WERI-Rb-1 (cell line): ENCODE results near the gene LYPD5.

ENCODE experiments used
- DNase-seq: peaks from one replicate; pipeline ENCODE4 v3.0.0-alpha.2; 2020
- H3K27ac ChIP-seq: fragments of 250-450 bp; sonication (Bioruptor Pico); 2 replicates; pipeline ENCODE4 v1.5.1; 2020; ENCODE audit warnings: mild to moderate bottlenecking, moderate library complexity
- H3K27me3 ChIP-seq: fragments of 250-450 bp; sonication (Bioruptor Pico); 2 replicates; pipeline ENCODE4 v1.5.1; 2021; ENCODE audit warnings: mild to moderate bottlenecking, low read depth, moderate library complexity; ENCODE audit not compliant: insufficient read depth, severe bottlenecking
- H3K36me3 ChIP-seq: fragments of 250-450 bp; sonication (Bioruptor Pico); 2 replicates; pipeline ENCODE4 v1.5.1; 2020; ENCODE audit warnings: mild to moderate bottlenecking, moderate library complexity
- H3K4me3 ChIP-seq: 2 replicates; pipeline ENCODE4 v1.5.1; 2011; ENCODE audit warnings: low read depth, mild to moderate bottlenecking, control low read depth, low read length
- H3K9me3 ChIP-seq: fragments of 250-450 bp; sonication (Bioruptor Pico); 2 replicates; pipeline ENCODE4 v1.5.1; 2021; ENCODE audit warnings: mild to moderate bottlenecking, moderate library complexity; ENCODE audit not compliant: severe bottlenecking
- TF ChIP-seq, protein P1 (sequence below): IDR thresholded peaks from 2 replicates; pipeline ENCODE4 v1.5.1; 2011; ENCODE audit warnings: low read depth, mild to moderate bottlenecking, control low read depth, inconsistent platforms, low read length

LYPD5 gene

DNA sequence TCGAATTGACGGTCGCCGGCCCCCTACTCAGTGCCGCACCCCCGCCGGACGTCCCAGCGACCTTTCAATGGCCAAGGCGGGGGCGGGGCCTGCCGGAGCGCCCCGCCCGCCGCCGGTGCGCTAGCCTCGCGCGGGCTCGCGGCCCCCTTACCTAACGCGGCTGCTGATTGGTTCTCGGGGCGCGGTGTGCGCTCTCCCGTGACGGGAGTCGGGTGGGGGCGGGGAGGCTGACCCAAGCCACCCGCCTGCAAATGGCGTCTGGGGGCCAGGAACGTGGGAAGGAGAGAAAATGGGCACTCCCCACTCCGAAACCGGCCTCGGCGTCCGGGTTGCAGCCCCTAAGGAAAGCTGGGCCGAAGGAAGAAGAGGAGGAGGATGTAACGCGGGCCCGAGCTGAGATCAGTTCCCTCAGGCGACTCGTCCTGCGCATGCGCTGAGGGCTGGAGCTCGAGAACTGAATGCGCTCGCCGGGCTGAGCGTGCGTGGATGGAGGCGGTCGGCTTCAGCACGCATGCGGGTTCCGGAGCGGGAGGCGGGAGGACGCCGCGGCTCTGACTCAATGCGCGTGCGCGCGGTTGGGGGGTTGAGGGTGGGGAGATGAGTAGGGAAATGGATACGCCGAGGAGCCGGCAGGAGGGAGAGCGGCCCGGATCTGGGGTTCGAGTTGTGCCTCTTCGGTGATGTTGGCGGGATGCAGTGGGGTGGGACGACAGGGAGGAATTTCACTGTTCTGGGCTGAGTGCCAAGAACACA, 47.6 kb downstream of the LYPD5 start, which contains the start of gene SMG9:
TSS of gene SMG9 (minus strand) at position 460 of the 753 bp plus-strand sequence. CDS start 4,221 bp downstream, outside the sequence.
- Histone ChIP-seq H3K27me3 (no peaks in the 10 kb centered on the region), H3K36me3 (peaks cover 31% of the 10 kb centered on the region), H3K27ac (peak within 1 kb of the TSS; percentile 99), H3K9me3 (no peaks in the 10 kb centered on the region), H3K4me3 (peak within 1 kb of the TSS; percentile 95)
- TF ChIP-seq, protein P1, sequence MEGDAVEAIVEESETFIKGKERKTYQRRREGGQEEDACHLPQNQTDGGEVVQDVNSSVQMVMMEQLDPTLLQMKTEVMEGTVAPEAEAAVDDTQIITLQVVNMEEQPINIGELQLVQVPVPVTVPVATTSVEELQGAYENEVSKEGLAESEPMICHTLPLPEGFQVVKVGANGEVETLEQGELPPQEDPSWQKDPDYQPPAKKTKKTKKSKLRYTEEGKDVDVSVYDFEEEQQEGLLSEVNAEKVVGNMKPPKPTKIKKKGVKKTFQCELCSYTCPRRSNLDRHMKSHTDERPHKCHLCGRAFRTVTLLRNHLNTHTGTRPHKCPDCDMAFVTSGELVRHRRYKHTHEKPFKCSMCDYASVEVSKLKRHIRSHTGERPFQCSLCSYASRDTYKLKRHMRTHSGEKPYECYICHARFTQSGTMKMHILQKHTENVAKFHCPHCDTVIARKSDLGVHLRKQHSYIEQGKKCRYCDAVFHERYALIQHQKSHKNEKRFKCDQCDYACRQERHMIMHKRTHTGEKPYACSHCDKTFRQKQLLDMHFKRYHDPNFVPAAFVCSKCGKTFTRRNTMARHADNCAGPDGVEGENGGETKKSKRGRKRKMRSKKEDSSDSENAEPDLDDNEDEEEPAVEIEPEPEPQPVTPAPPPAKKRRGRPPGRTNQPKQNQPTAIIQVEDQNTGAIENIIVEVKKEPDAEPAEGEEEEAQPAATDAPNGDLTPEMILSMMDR, result no peak
- peak; percentile 98 for DNase-seq

DNA sequence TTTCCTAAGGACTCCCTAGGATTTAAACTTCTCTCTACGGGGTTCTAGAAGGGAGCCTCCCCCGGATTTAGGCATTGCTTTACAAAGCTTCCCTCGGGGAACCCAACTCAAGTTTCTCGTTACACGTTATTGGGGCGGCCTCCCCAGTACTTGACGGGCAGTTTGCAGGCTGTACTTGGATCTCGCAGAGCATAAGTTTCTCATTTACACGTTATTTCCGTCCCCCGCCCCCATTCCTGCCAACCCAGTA, 48.1 kb downstream of the LYPD5 start:
- peak overlapping the region; percentile 99 for H3K27ac ChIP-seq
- DNase-seq, result no peak
- H3K4me3 ChIP-seq, result peak overlapping the region; percentile 95
- TF ChIP-seq, protein P1, result no peak
- H3K36me3 ChIP-seq, result peaks cover 36% of the 10 kb centered on the region
- H3K27me3 ChIP-seq, result no peaks in the 10 kb centered on the region
- no peaks in the 10 kb centered on the region for H3K9me3 ChIP-seq

DNA sequence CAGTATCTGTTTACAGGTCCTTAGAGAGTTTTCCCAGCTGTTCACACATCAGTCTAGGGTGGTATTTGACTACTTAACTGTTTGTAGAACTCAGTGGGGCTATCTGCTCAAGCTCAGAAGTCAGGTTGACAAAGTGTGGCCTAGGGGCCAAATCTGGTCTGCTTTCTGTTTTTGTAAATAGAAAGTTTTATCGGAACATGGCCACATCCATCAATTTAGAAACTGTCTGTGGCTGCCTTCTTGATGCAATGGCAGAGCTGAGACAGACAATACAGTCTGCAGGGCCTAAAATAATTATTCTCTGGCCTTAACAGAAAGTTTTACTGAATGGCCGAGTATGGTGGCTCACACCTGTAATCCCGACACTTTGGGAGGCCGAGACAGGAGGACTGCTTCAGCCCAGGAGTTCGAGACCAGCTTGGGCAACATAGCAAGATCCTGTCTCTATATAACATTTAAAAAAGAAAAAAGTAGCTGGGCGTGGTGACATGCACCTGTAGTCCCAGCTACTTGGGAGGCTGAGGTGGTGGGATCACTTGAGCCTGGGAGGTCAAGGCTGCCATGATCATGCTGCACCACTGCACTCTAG, 49.9 kb downstream of the LYPD5 start:
- Histone ChIP-seq H3K4me3 (no peak overlapping the region), H3K27ac (no peak overlapping the region), H3K36me3 (peaks cover 50% of the 10 kb centered on the region), H3K27me3 (no peaks in the 10 kb centered on the region), H3K9me3 (no peaks in the 10 kb centered on the region)
- TF ChIP-seq, protein P1, result no peak
- DNase-seq, result no peak

DNA sequence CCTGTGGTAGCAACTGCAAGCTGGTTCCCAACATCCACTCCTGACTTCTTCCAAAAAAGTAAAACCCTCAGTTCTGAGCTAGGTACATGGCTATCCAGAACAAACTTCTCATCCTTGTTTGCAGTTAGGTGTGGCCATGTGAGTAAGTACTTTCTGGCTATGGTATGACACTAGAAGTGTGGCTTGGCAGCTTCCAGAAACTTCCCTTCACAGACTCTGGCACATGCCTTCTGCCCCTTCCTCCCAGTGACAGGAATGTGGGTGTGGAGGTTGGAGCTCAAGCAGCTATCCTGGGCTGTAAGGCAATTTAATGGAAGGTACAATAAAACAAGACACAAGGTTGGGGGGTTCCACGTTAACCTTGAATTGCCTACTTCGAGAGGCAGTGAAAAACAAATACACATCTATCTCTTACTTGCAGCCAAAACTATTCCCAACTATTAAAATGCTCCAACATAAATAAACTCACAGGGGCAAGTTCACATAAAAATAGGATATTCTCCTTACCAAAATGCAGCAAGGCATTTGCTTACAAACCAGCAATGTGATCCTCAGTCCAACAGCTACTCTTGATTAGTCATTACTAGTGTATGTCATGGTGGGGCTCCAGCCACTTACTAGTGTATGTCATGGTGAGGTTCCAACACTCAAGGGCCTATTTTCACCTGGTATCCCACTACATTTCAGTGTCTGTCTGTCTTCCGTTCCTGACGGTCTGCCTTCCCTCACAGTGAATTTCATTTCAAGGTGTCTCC, 50.6 kb downstream of the LYPD5 start:
- Histone ChIP-seq H3K27ac (no peak overlapping the region), H3K9me3 (no peaks in the 10 kb centered on the region), H3K27me3 (no peaks in the 10 kb centered on the region), H3K4me3 (no peak overlapping the region), H3K36me3 (peaks cover 56% of the 10 kb centered on the region)
- DNase-seq, result no peak
- TF ChIP-seq, protein P1, result no peak

DNA sequence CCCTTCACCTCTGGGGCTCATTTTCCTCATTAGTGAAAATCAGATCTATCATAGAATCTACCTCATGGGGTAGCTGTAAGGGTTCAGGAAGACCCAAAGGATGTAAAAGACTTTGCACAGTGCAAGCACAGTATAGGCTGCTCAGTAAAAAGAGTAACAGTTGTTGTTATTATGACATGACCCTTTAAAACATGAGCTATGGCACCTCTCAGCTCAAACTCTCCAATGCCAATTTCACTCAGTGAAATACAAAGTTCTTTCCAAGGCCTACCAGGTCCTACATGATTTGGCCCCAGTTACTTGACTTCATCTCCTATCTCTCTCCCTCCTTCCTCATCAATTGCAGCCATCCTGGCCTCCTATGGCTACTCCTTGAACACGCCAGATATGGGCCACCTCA, 52.3 kb downstream of the LYPD5 start:
- Histone ChIP-seq H3K4me3 (no peak overlapping the region), H3K27ac (no peak overlapping the region), H3K36me3 (peaks cover 72% of the 10 kb centered on the region), H3K27me3 (no peaks in the 10 kb centered on the region), H3K9me3 (no peaks in the 10 kb centered on the region)
- no peak for DNase-seq
- TF ChIP-seq, protein P1, result no peak
